RWPE2 (cell line): Measurements from ENCODE around the gene CDC42SE2.
A peak's percentile ranks its signal among the peaks of the same experiment; 100 is the strongest.
"Not testable (repeated sequence)": the region's sequence is repeated elsewhere in the genome, so short reads cannot be mapped to it uniquely, and the experiment has no call there.

Source experiments
- ATAC-seq: fragments of 200-7000 bp; cut with Tn5 transposase; 3 replicates; pipeline ENCODE4 v1.9.1; 2021; ENCODE audit warnings: low read depth
- DNase-seq: peaks from one replicate; pipeline ENCODE4 v3.0.0-alpha.2; 2020; ENCODE audit warnings: low spot score
- H3K27ac ChIP-seq: fragments of 450-650 bp; 2 replicates; pipeline ENCODE4 v1.5.1; 2017; ENCODE audit warnings: mild to moderate bottlenecking; ENCODE audit not compliant: poor library complexity, severe bottlenecking
- H3K27me3 ChIP-seq: fragments of 250-450 bp; sonication (Bioruptor Pico); 2 replicates; pipeline ENCODE4 v1.5.1; 2021; ENCODE audit warnings: mild to moderate bottlenecking, moderate library complexity; ENCODE audit not compliant: insufficient read depth, poor library complexity, severe bottlenecking
- H3K36me3 ChIP-seq: fragments of 250-450 bp; sonication (Bioruptor Pico); 2 replicates; pipeline ENCODE4 v1.5.1; 2020; ENCODE audit warnings: low read depth, mild to moderate bottlenecking, moderate library complexity
- H3K4me1 ChIP-seq: fragments of 250-450 bp; sonication (Bioruptor Pico); 2 replicates; pipeline ENCODE4 v1.5.1; 2021; ENCODE audit warnings: mild to moderate bottlenecking, moderate library complexity; ENCODE audit not compliant: insufficient read depth, poor library complexity, severe bottlenecking
- H3K4me3 ChIP-seq: fragments of 250-450 bp; sonication (Bioruptor Pico); 2 replicates; pipeline ENCODE4 v1.5.1; 2021; ENCODE audit warnings: mild to moderate bottlenecking, moderate library complexity; ENCODE audit not compliant: severe bottlenecking
- H3K9me3 ChIP-seq: fragments of 250-450 bp; sonication (Bioruptor Pico); 2 replicates; pipeline ENCODE4 v1.5.1; 2021; ENCODE audit warnings: mild to moderate bottlenecking, moderate library complexity; ENCODE audit not compliant: severe bottlenecking
- TF ChIP-seq, protein P1 (sequence below): fragments of 450-650 bp; IDR thresholded peaks from one replicate; pipeline ENCODE4 v1.5.1; 2017; ENCODE audit warnings: mild to moderate bottlenecking, moderate library complexity; ENCODE audit not compliant: poor library complexity, severe bottlenecking

CDC42SE2 gene

DNA sequence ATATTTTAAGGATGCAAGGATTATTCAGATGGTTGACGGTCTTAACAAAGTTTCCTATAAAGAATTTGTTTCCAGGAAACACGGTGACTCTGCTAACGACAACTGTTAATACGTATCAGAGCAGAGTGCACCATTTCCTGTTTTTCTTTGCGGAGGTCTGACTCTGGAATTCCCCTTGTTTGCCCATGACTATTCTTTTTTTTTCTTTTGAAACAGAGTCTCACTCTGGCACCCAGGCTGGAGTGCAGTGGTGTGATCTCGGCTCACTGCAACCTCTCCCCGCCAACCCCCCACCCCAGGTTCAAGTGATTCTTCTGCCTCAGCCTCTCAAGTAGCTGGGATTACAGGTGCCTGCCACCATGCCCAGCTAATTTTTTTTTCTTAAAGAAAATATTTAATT lies 115.9 kb downstream of the CDC42SE2 start:
- Histone ChIP-seq H3K9me3 (no peaks in the 10 kb centered on the region), H3K4me1 (peaks cover 5% of the 10 kb centered on the region), H3K27me3 (no peaks in the 10 kb centered on the region), H3K27ac (no peak overlapping the region), H3K4me3 (no peak overlapping the region), H3K36me3 (no peaks in the 10 kb centered on the region)
- no peak for DNase-seq
- TF ChIP-seq, protein P1, sequence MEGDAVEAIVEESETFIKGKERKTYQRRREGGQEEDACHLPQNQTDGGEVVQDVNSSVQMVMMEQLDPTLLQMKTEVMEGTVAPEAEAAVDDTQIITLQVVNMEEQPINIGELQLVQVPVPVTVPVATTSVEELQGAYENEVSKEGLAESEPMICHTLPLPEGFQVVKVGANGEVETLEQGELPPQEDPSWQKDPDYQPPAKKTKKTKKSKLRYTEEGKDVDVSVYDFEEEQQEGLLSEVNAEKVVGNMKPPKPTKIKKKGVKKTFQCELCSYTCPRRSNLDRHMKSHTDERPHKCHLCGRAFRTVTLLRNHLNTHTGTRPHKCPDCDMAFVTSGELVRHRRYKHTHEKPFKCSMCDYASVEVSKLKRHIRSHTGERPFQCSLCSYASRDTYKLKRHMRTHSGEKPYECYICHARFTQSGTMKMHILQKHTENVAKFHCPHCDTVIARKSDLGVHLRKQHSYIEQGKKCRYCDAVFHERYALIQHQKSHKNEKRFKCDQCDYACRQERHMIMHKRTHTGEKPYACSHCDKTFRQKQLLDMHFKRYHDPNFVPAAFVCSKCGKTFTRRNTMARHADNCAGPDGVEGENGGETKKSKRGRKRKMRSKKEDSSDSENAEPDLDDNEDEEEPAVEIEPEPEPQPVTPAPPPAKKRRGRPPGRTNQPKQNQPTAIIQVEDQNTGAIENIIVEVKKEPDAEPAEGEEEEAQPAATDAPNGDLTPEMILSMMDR = no peak
- ATAC-seq = no peak

DNA sequence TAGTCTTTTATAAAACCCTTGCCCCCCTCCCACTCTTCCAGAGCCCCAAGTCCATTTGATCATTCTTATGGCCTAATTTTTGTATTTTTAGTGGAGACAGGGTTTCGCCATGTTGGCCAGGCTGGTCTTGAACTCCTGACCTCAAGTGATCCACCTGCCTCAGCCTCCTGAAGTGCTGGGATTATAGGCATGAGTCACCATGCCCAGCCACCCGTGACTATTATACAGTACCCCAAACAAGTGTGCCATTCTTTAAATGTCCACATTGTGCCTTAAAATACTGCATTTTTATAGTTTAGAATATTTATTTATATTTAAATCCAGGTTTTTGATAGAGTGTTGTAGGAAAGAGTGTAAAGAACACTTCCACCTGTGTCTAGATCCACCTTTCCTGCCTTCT lies 116.4 kb downstream of the CDC42SE2 start:
- H3K9me3 ChIP-seq, H3K4me3 ChIP-seq, H3K4me1 ChIP-seq, H3K36me3 ChIP-seq, ATAC-seq, H3K27me3 ChIP-seq, DNase-seq, H3K27ac ChIP-seq: not testable (repeated sequence)

DNA sequence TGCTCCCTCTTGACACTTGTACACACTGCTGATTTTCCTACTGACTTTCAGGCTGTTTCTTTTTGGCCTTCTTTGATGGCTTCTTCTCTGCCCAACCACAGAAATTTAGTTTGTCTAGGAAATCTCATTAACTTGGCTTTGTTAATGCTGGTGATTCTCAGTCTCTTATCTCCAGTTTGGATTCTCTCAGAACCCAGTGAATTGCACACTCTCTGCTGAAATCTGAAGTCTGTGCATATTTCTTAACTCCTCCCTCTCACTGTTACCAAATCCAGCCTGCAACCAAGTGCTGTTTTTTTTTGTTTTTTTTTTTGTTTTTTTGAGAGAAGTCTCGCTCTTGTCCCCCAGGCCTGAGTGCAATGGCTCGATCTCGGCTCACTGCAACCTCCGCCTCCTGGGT lies 117.2 kb downstream of the CDC42SE2 start:
- TF ChIP-seq, protein P1 = no peak
- Histone ChIP-seq H3K27me3 (no peaks in the 10 kb centered on the region), H3K36me3 (peaks cover 10% of the 10 kb centered on the region), H3K4me1 (peaks cover 5% of the 10 kb centered on the region), H3K9me3 (no peaks in the 10 kb centered on the region), H3K27ac (no peak overlapping the region), H3K4me3 (no peak overlapping the region)
- ATAC-seq (no peak), DNase-seq (no peak)

DNA sequence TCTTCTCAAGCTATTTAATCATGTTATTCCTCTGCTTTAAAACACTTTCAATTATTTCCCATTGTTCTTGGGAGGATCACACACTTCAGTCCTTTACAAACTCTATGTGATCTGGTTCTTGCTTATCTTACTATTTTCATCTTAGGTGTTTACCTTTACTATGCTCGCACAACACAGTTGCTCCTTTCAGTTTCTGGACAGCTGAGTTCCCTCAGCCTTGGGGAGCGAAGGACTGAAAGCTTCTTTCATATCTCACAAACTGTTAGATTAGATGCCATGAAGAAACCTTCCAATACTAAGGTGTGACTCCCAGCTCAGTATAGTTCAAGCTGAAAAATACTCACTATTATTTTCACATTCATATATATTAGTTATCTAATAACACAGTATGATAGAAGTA lies 117.9 kb downstream of the CDC42SE2 start:
- Histone ChIP-seq H3K36me3 (peaks cover 18% of the 10 kb centered on the region), H3K27me3 (no peaks in the 10 kb centered on the region), H3K4me3 (no peak overlapping the region), H3K4me1 (peaks cover 5% of the 10 kb centered on the region), H3K27ac (no peak overlapping the region), H3K9me3 (no peaks in the 10 kb centered on the region)
- ATAC-seq (no peak), DNase-seq (no peak)
- TF ChIP-seq, protein P1 = no peak

DNA sequence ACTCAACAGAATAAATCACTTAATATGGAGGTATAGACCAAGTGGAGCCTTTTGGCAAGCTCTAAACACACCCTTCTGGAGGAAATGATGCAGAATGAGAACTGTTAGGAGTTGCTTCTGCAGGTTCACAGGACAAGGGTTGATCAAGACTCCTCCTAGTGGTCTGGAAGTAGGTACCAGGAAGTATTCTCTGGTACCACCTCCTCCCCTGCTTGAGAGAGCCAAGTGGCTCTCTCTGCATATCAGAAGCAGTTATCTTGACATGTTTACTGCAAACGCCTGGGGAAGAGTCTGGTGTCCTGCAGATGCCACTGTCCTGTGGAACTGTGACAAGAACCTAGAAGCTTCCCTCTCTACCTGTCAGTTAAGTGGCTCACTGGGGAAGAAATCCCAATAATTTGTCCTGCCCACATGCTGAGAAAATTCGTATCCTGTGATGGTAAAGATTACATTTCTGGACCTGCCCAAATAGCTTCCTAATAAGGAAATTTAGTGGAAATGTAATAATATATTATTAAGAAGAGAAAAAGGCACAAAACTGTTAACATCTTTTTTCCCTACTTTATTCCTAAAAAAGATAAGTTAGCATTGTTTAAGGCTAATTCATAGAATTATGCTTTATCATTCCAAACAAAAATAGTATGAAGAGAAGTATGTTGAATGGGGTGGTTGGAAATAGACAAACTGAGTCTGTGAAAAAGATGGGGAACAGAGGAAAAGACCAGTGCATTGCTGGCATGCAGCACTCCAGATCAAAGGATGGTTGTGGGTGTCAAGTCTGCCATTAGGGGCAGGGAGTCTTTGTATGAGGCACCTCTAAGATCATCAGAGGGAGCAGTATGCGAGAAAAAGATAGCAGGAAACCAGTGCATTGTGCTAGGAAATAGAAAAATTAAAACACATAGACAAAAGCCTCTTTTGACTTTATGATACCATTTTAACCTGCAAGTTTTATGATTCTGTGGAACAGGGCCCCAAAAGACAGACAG lies 118.8 kb downstream of the CDC42SE2 start:
- ATAC-seq (peak; percentile 91), DNase-seq (no peak)
- Histone ChIP-seq H3K36me3 (peaks cover 20% of the 10 kb centered on the region), H3K9me3 (no peaks in the 10 kb centered on the region), H3K27me3 (no peaks in the 10 kb centered on the region), H3K4me3 (no peak overlapping the region), H3K4me1 (peaks cover 5% of the 10 kb centered on the region), H3K27ac (no peak overlapping the region)
- TF ChIP-seq, protein P1 = peak; percentile 83
